Hepatocyte (in vitro differentiated cells): Measurements from ENCODE around the gene CEP295NL.
"Not testable (repeated sequence)": the region's sequence is repeated elsewhere in the genome, so short reads cannot be mapped to it uniquely, and the experiment has no call there.

Source experiments
- EZH2 ChIP-seq: fragments of 200-600 bp; sonication (generic); IDR thresholded peaks from 2 replicates; pipeline ENCODE4 v1.6.1; 2016; ENCODE audit warnings: antibody characterized with exemption, mild to moderate bottlenecking, borderline replicate concordance
- TF ChIP-seq, protein P1 (sequence below): fragments of 200-600 bp; sonication (generic); IDR thresholded peaks from 2 replicates; pipeline ENCODE4 v1.5.1; 2016; ENCODE audit warnings: antibody characterized with exemption, mild to moderate bottlenecking; ENCODE audit not compliant: poor library complexity

DNA sequence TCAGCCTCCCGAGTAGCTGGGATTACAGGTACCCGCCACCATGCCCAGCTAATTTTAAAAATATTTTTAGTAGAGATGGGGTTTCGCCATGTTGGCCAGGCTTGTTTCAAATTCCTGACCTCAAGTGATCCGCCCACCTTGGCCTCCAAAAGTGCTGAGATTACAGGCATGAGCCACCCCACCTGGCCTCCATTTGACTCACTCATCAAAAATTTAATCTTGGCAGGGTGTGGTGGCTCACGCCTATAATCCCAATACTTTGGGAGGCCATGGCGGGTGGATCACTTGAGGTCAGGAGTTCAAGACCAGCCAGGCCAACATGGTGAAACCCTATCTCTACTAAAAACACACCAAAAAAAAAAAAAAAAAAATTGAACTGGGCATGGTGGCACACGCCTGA lies 8.5 kb upstream of the CEP295NL start:
- TF ChIP-seq, protein P1, sequence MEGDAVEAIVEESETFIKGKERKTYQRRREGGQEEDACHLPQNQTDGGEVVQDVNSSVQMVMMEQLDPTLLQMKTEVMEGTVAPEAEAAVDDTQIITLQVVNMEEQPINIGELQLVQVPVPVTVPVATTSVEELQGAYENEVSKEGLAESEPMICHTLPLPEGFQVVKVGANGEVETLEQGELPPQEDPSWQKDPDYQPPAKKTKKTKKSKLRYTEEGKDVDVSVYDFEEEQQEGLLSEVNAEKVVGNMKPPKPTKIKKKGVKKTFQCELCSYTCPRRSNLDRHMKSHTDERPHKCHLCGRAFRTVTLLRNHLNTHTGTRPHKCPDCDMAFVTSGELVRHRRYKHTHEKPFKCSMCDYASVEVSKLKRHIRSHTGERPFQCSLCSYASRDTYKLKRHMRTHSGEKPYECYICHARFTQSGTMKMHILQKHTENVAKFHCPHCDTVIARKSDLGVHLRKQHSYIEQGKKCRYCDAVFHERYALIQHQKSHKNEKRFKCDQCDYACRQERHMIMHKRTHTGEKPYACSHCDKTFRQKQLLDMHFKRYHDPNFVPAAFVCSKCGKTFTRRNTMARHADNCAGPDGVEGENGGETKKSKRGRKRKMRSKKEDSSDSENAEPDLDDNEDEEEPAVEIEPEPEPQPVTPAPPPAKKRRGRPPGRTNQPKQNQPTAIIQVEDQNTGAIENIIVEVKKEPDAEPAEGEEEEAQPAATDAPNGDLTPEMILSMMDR, result not testable (repeated sequence)
- not testable (repeated sequence) for TF ChIP-seq EZH2
